Subcutaneous adipose tissue (tissue), 4 donors: ENCODE results near the gene TEN1. TPM values are rescaled to one million over a fixed set of nuclear protein-coding genes. Genes with fewer than 3 reads are reported as not detected.

ENCODE experiments used
- CTCF ChIP-seq: fragments of 450-650 bp; IDR thresholded peaks from one replicate; pipeline ENCODE4 v1.5.1; 2016; ENCODE audit warnings: low read depth, mild to moderate bottlenecking, control low read depth, antibody characterized with exemption, moderate library complexity
- total RNA-seq, 4 donors: library from RNA; depleted of rRNA; stranded (reverse); fragments of >200 nt; gene quantifications; one replicate each; pipeline ENCODE4 v1.1.0, GENCODE V29; 2016

The TEN1 gene
- total RNA-seq, 4 donors from 2014 or later, result 4.7 to 29.0 (median 20.8) TPM

GRCh38 chr17:76026714-76027158, 47.7 kb downstream of the TEN1 start:
- no peak for TF ChIP-seq CTCF

- no peak for TF ChIP-seq CTCF
Observed at GRCh38 chr17:76027159-76027839, 48.3 kb downstream of the TEN1 start, which contains the start of gene EVPL. Gene EVPL (minus strand): TSS chr17:76027306. CDS start chr17:76027198, 108 bp downstream.

- no peak for TF ChIP-seq CTCF
Observed at GRCh38 chr17:76032073-76032779, 53.2 kb downstream of the TEN1 start.

GRCh38 chr17:76032780-76033108, 53.7 kb downstream of the TEN1 start:
- TF ChIP-seq CTCF, result no peak

GRCh38 chr17:76033139-76033538, 54.1 kb downstream of the TEN1 start:
- no peak for TF ChIP-seq CTCF

GRCh38 chr17:76034428-76035350, 55.6 kb downstream of the TEN1 start:
- TF ChIP-seq CTCF, result no peak
